HEK293 (cell line): ENCODE results near the gene GMPPB.
"Not testable (repeated sequence)": the region's sequence is repeated elsewhere in the genome, so short reads cannot be mapped to it uniquely, and the experiment has no call there.

Experiments used
- ZBTB7A ChIP-seq: fragments of 450-650 bp; formaldehyde crosslinking; IDR thresholded peaks from 2 replicates; pipeline ENCODE4 v1.5.1; 2016; ENCODE audit warnings: low read depth, missing biosample characterization, missing genetic modification characterization
- TF ChIP-seq, protein P1 (sequence below): fragments of 450-650 bp; IDR thresholded peaks from 2 replicates; pipeline ENCODE4 v1.5.1; 2018; ENCODE audit warnings: missing biosample characterization, missing genetic modification characterization

DNA sequence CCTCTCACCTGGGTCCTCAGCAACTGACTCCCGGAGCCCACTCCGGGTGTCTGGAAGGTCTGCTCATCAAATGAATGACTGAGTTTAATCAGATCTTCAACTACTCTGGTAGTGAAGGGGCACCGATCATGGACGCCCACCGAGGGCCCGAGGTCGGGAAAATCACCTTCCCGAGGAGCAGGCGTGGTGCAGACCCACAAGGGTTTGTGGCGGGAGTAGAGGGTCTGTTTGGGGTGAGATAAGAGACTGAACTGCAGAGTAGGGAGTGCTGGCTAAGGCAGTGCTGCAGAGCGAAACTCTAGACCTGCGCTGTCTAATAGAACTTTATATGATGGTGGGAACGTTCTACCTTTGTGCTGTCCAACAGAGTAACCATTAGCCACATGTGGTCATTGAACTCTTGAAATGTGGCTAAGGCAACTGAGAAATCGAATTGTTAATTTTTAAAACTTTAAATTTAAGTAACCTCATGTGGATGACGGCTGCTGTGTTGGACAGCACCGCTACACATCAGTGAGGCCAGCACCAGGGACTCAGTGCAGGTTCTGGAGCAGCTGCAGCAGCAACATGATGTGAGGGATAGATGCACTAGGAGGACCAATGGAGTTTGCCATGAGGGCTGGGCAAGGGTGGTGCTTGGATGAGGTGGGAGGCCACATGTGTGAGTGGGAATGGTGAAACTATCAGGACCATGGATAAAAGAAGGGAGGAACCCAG is 33.7 kb downstream of the GMPPB start:
- TF ChIP-seq, protein P1, sequence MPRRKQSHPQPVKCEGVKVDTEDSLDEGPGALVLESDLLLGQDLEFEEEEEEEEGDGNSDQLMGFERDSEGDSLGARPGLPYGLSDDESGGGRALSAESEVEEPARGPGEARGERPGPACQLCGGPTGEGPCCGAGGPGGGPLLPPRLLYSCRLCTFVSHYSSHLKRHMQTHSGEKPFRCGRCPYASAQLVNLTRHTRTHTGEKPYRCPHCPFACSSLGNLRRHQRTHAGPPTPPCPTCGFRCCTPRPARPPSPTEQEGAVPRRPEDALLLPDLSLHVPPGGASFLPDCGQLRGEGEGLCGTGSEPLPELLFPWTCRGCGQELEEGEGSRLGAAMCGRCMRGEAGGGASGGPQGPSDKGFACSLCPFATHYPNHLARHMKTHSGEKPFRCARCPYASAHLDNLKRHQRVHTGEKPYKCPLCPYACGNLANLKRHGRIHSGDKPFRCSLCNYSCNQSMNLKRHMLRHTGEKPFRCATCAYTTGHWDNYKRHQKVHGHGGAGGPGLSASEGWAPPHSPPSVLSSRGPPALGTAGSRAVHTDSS = not testable (repeated sequence)
- not testable (repeated sequence) for TF ChIP-seq ZBTB7A (tag by site-specific recombination)
